ENCODE measurements around the gene ERC2. TPM values are rescaled to one million over a fixed set of nuclear protein-coding genes. Genes with fewer than 3 reads are reported as not detected.

Gene ERC2
- total and polyA plus RNA-seq, 2 of the 8 experiments (the other 6 are each of a cell fraction or from before 2014, with no cell fraction given): 16.4 to 22.8 TPM

DNA sequence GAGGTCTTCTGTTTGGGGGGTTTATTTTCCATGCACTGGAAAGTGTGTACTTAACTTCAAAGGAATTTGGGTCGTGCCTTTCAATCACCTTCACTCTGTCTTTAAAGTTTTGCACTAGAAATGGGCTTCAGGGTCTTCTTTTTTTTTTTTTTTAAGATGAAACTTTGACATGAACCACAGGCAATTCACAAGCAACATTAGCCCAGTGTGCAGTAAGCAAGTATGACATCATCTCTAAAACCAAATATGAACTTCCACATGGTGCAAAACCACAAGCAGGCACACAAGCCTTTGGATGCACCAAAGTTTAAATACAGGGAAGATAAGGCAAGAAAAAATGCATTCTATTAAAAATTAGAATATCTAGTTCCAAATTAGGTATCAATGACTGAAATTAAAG is 381.9 kb downstream of the ERC2 start:
- TF ChIP-seq RBBP5 (IDR thresholded peaks at IDR 0.05; ENCODE audit: borderline replicate concordance, low read depth, low read length) (no peak), KDM5A (IDR thresholded peaks at IDR 0.05; ENCODE audit: low read length) (no peak), NRF1 (IDR thresholded peaks at IDR 0.05; ENCODE audit: low read depth, low read length) (no peak), CHD2 (IDR thresholded peaks at IDR 0.05; ENCODE audit: low read length) (no peak)
- no peaks in the 10 kb centered on the region for H4K20me1 ChIP-seq (replicated peaks in 1 of 2; ENCODE audit: control insufficient read depth in 1 of 2, insufficient read depth in 2 of 2, low read length in 2 of 2)
- no peak overlapping the region for H3K27ac ChIP-seq (ENCODE audit: low read depth, low read length)
- no peak overlapping the region for H2BK120ac ChIP-seq (replicated peaks; ENCODE audit: low read depth, low read length)
- 67% methylated on average over 1 of the region's 1 CpG; no CpG with 5 or more reads in 1 of the 2 experiments for WGBS, 2 experiments (ENCODE audit: extremely low coverage in 1 of 2, insufficient coverage in 1 of 2, insufficient read length in 1 of 2, insufficient replicate concordance in 2 of 2, low coverage in 1 of 2, low lambda C conversion rate in 2 of 2, missing lambda C conversion rate in 1 of 2)
- ChIA-PET CTCF (ENCODE audit: partially characterized antibody) (no interaction called here), POLR2A (ENCODE audit: partially characterized antibody) (no interaction called here)
- H2BK12ac ChIP-seq (ENCODE audit: low read depth, low read length): no peak overlapping the region
- H4K91ac ChIP-seq (replicated peaks; ENCODE audit: insufficient read length, low read length): no peak overlapping the region
- DNase-seq (ENCODE audit: low read depth in 1 of 2, low spot score in 2 of 2) (no peak), FAIRE-seq (no peak)
- no peak overlapping the region for H3K4ac ChIP-seq (replicated peaks; ENCODE audit: insufficient read length, low read depth, low read length)
- H3K36me3 ChIP-seq (ENCODE audit: control insufficient read depth in 2 of 4, insufficient read depth in 4 of 4, low read length in 3 of 4): no peaks in the 10 kb centered on the region
- no peaks in the 10 kb centered on the region for H3K79me2 ChIP-seq (ENCODE audit: control insufficient read depth in 1 of 2, insufficient read depth in 2 of 2, low read length in 2 of 2)
- H3K27me3 ChIP-seq (replicated peaks in 1 of 4; ENCODE audit: control insufficient read depth in 3 of 4, extremely low read depth in 1 of 4, insufficient read depth in 3 of 4, low read length in 3 of 4): no peaks in the 10 kb centered on the region
- H4K5ac ChIP-seq (ENCODE audit: insufficient read length, low read depth, low read length): no peak overlapping the region
- H3K4me2 ChIP-seq (ENCODE audit: insufficient read depth in 1 of 2, low read depth in 2 of 2, low read length in 2 of 2): no peak overlapping the region
- no peak overlapping the region for H3K18ac ChIP-seq (ENCODE audit: extremely low read depth, low read length)
- H3K4me1 ChIP-seq (replicated peaks in 1 of 4; ENCODE audit: control insufficient read depth in 3 of 4, insufficient read depth in 4 of 4, low read length in 3 of 4): no peaks in the 10 kb centered on the region
- no peak overlapping the region for H3K9ac ChIP-seq (replicated peaks in 1 of 4; ENCODE audit: extremely low read depth in 1 of 4, low read depth in 3 of 4, low read length in 3 of 4)
- H2AFZ ChIP-seq (ENCODE audit: low read length): no peak overlapping the region
- no peak overlapping the region for H2BK5ac ChIP-seq (ENCODE audit: low read depth, low read length)
- no peak overlapping the region for H3K4me3 ChIP-seq (ENCODE audit: extremely low read depth in 1 of 4, insufficient read depth in 2 of 4, low read depth in 3 of 4, low read length in 4 of 4)
- H3K23me2 ChIP-seq (ENCODE audit: low read depth, low read length): no peaks in the 10 kb centered on the region
- no peak overlapping the region for H3K23ac ChIP-seq (ENCODE audit: insufficient read length)
- H3K56ac ChIP-seq (replicated peaks; ENCODE audit: insufficient read length, low read depth, low read length): no peak overlapping the region
- no peak overlapping the region for H2BK15ac ChIP-seq (ENCODE audit: low read length)
- H3K9me3 ChIP-seq (ENCODE audit: insufficient read depth in 2 of 2, low read depth in 1 of 2, low read length in 1 of 2): no peaks in the 10 kb centered on the region
- H3K14ac ChIP-seq (ENCODE audit: insufficient read length): no peak overlapping the region
- no peaks in the 10 kb centered on the region; the same call in 1 of the 2 replicates for H3K79me1 ChIP-seq (ENCODE audit: low read depth, low read length)
- no peak overlapping the region for H4K8ac ChIP-seq (ENCODE audit: extremely low read depth, insufficient read depth, low read length)
- no peak overlapping the region for H2BK20ac ChIP-seq (ENCODE audit: low read length)
- H2AK5ac ChIP-seq (ENCODE audit: low read depth, low read length): no peak overlapping the region

All from H1 (cell line).